SK-N-MC (cell line): ENCODE measurements around the gene XRCC4.
"Not testable (repeated sequence)": the region's sequence is repeated elsewhere in the genome, so short reads cannot be mapped to it uniquely, and the experiment has no call there.

ENCODE experiments used
- DNase-seq: peaks from one replicate; pipeline ENCODE4 v3.0.0-alpha.2; 2011; ENCODE audit warnings: low read depth, low spot score
- H3K27ac ChIP-seq: fragments of 200-600 bp; sonication (generic); 2 replicates; pipeline ENCODE4 v1.5.1; 2016; ENCODE audit warnings: mixed run types
- H3K36me3 ChIP-seq: fragments of 200-600 bp; sonication (generic); 2 replicates; pipeline ENCODE4 v1.6.1; 2017; ENCODE audit warnings: antibody characterized with exemption, low read length, mixed read lengths; ENCODE audit not compliant: insufficient read depth
- H3K4me3 ChIP-seq: fragments of 200-600 bp; sonication (generic); 2 replicates; pipeline ENCODE4 v1.5.1; 2016
- H3K9ac ChIP-seq: fragments of 200-600 bp; sonication (generic); 2 replicates; pipeline ENCODE4 v1.8.0; 2017; ENCODE audit warnings: mixed run types, mixed read lengths; ENCODE audit not compliant: insufficient read length
- H3K9me3 ChIP-seq: fragments of 200-600 bp; sonication (generic); 2 replicates; pipeline ENCODE4 v1.6.1; 2017; ENCODE audit warnings: low read depth, mild to moderate bottlenecking, antibody characterized with exemption, low read length, moderate library complexity, mixed read lengths
- EZH2 ChIP-seq: fragments of 200-600 bp; sonication (generic); IDR thresholded peaks from one replicate; pipeline ENCODE4 v1.6.1; 2017; ENCODE audit warnings: antibody characterized with exemption
- FOXP2 ChIP-seq: optimal IDR thresholded peaks from 2 replicates; pipeline ENCODE3; 2011; ENCODE audit warnings: mild to moderate bottlenecking, moderate library complexity; ENCODE audit not compliant: insufficient read depth; ENCODE audit errors: extremely low read length, control extremely low read depth
- POLR2AphosphoS5 ChIP-seq: IDR thresholded peaks from 2 replicates; pipeline ENCODE4 v1.6.1; 2012; ENCODE audit warnings: mild to moderate bottlenecking, low read depth, low read length, borderline replicate concordance

XRCC4 gene

GRCh38 chr5:83348281-83348780 is 271.0 kb downstream of the XRCC4 start:
- no peak for DNase-seq
- TF ChIP-seq EZH2 (no peak), POLR2AphosphoS5 (no peak), FOXP2 (no peak)
- H3K9ac ChIP-seq: no peak overlapping the region
- no peaks in the 10 kb centered on the region for H3K36me3 ChIP-seq
- no peak overlapping the region for H3K27ac ChIP-seq
- no peak overlapping the region for H3K4me3 ChIP-seq
- H3K9me3 ChIP-seq: no peaks in the 10 kb centered on the region

- no peak overlapping the region for H3K4me3 ChIP-seq
Observed at GRCh38 chr5:83353231-83353630, 275.9 kb downstream of the XRCC4 start.

DNA sequence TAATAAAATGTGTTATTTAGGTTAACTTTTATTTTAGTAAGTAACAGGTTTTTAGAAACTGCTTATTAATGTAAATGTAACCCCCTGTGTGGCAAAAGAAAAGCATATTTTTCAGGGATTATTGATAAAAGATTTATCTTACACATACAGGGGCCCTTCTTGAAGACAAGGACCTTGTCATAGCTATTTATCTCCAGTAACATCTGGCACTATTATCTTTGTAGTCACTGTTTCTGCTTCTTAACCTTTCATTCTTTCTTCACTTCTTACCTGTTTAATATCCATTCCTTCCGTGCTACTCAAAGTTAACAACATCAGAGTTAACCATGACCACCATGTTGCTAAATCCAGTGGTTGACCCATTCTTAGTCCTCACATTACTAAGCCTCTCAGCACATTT is 276.4 kb downstream of the XRCC4 start:
- no peak overlapping the region for H3K27ac ChIP-seq

More at GRCh38 chr5:83353231-83353630, 275.9 kb downstream of the XRCC4 start:
- Histone ChIP-seq H3K9ac (no peak overlapping the region), H3K27ac (no peak overlapping the region), H3K9me3 (no peaks in the 10 kb centered on the region), H3K36me3 (no peaks in the 10 kb centered on the region)
- TF ChIP-seq EZH2 (no peak), FOXP2 (no peak), POLR2AphosphoS5 (no peak)
- no peak for DNase-seq

DNA sequence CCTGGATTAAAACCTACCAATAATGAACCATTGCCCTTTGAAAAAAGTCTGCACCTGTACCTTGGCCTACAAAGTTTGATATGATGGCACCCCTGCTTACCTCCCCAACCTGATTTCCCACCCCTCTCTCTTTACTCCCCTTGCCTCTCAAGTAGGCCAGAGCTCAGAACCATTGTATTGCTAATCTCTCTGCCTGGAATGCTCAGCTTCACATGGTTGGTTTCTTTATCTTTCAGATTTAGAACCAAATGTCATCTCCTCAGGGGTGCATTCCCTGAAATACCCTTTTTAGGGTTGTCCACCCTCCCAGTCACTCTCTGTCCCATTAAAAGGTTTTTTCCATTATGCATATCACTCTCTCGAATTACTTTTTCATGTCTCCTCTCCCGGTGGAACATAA is 277.6 kb downstream of the XRCC4 start:
- no peaks in the 10 kb centered on the region for H3K36me3 ChIP-seq
- TF ChIP-seq POLR2AphosphoS5 (no peak), EZH2 (no peak), FOXP2 (no peak)
- no peaks in the 10 kb centered on the region for H3K9me3 ChIP-seq
- no peak overlapping the region for H3K4me3 ChIP-seq
- H3K9ac ChIP-seq: no peak overlapping the region
- no peak overlapping the region for H3K27ac ChIP-seq
- no peak for DNase-seq

More for the DNA sequence above, 276.4 kb downstream of the XRCC4 start:
- Histone ChIP-seq H3K4me3 (no peak overlapping the region), H3K9ac (no peak overlapping the region), H3K9me3 (no peaks in the 10 kb centered on the region), H3K36me3 (no peaks in the 10 kb centered on the region)
- TF ChIP-seq POLR2AphosphoS5 (no peak), FOXP2 (no peak)
- no peak for DNase-seq

GRCh38 chr5:83355482-83356014 is 278.2 kb downstream of the XRCC4 start:
- H3K9ac ChIP-seq, H3K27ac ChIP-seq, H3K9me3 ChIP-seq, DNase-seq, H3K4me3 ChIP-seq, H3K36me3 ChIP-seq: not testable (repeated sequence)

- Histone ChIP-seq H3K9ac (no peak overlapping the region), H3K27ac (no peak overlapping the region), H3K36me3 (no peaks in the 10 kb centered on the region), H3K9me3 (no peaks in the 10 kb centered on the region), H3K4me3 (no peak overlapping the region)
- no peak for DNase-seq
- TF ChIP-seq EZH2: no peak
- no peak for TF ChIP-seq POLR2AphosphoS5
- no peak for TF ChIP-seq FOXP2
Observed at GRCh38 chr5:83357621-83358231, 280.4 kb downstream of the XRCC4 start.

DNA sequence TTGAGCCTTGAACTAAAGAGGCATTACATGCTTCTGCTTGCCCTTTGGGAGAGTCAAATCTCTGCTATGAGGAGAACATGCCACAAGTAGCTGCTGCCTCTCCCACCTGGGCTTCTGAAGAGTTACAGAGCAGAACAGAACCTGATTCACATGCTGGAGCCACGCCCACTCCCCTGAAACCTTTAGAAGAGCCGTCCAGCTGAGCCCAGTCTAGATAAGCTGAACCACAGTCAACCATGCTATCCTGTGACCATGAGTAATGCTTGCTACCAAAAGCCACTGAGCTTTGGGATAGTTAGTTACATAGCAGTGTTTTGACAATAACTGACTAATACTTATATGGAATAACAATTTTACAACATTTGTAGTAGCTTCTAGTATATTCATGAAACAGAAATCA is 283.2 kb downstream of the XRCC4 start:
- no peaks in the 10 kb centered on the region for H3K9me3 ChIP-seq
- no peak for TF ChIP-seq EZH2
- TF ChIP-seq FOXP2: no peak
- no peak overlapping the region for H3K4me3 ChIP-seq
- H3K9ac ChIP-seq: no peak overlapping the region
- no peak for DNase-seq
- no peaks in the 10 kb centered on the region for H3K36me3 ChIP-seq
- H3K27ac ChIP-seq: no peak overlapping the region

GRCh38 chr5:83362526-83362925 is 285.2 kb downstream of the XRCC4 start:
- Histone ChIP-seq H3K36me3 (no peaks in the 10 kb centered on the region), H3K9me3 (no peaks in the 10 kb centered on the region), H3K4me3 (no peak overlapping the region), H3K9ac (no peak overlapping the region), H3K27ac (no peak overlapping the region)
- TF ChIP-seq FOXP2 (no peak), POLR2AphosphoS5 (no peak), EZH2 (no peak)
- DNase-seq: no peak

GRCh38 chr5:83363111-83363885 is 286.0 kb downstream of the XRCC4 start:
- Histone ChIP-seq H3K36me3 (no peaks in the 10 kb centered on the region), H3K9me3 (no peaks in the 10 kb centered on the region), H3K27ac (no peak overlapping the region), H3K4me3 (no peak overlapping the region), H3K9ac (no peak overlapping the region)
- TF ChIP-seq FOXP2 (no peak), EZH2 (no peak), POLR2AphosphoS5 (no peak)
- no peak for DNase-seq
